GM19438 (cell line): ENCODE results near the gene PRTFDC1.
"Not testable (repeated sequence)": the region's sequence is repeated elsewhere in the genome, so short reads cannot be mapped to it uniquely, and the experiment has no call there.

Source experiments
- ATAC-seq: cut with Tn5 transposase; IDR thresholded peaks from one replicate; pipeline ENCODE4 v1.9.1; 2021; ENCODE audit warnings: low read depth; ENCODE audit not compliant: unreplicated experiment

Gene PRTFDC1, protein sequence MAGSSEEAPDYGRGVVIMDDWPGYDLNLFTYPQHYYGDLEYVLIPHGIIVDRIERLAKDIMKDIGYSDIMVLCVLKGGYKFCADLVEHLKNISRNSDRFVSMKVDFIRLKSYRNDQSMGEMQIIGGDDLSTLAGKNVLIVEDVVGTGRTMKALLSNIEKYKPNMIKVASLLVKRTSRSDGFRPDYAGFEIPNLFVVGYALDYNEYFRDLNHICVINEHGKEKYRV

DNA sequence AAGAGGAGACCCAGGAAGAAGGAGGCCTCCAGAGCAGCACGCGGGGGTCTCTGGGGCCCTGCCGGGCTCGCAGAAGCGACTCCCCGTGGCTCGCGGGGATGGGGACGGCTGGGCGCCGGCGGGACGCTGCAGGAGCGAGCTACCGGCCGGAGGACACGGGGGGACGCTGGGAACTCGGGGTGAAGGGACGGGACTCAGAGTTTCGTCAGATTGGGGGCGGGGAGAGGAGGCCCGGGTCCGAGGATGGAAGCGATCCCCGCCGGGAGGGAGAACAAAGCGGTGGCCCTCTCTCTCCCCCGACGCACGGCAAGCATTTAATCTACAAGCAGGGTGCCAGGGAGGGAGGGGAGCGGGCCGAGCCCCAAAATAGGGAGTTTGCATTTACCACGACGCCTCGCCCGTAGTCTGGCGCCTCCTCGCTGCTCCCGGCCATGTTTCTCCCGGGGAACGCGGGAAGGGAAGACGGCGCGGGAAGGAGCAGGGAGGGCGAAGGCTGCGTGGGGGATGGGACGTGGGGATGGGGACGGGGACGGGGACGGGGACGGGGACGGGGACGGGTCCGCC is at the start of gene PRTFDC1:
Gene PRTFDC1, minus strand, starts transcription at position 464 of the 564 bp plus-strand sequence. Its CDS starts 31 bp downstream, at position 433.
- ATAC-seq, result peak; percentile 25

DNA sequence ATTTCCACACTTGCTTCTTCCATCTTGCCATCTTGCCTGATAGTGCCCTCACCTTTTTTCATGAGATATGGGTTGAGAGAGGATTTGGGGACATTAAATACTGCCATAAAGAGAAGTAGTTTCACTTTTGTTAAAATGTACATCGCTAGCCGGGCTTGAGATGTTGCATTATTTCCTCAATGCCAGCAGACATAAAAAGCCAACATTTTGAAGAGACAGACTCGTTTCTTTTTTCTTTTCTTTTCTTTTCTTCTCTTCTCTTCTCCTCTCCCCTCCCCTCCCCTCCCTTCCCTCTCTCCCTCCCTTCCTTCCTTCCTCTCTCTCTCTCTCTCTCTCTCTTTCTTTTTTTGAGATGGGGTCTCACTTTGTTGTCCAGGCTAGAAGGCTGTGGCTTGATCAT is 45.6 kb upstream of the PRTFDC1 start:
- no peak for ATAC-seq

DNA sequence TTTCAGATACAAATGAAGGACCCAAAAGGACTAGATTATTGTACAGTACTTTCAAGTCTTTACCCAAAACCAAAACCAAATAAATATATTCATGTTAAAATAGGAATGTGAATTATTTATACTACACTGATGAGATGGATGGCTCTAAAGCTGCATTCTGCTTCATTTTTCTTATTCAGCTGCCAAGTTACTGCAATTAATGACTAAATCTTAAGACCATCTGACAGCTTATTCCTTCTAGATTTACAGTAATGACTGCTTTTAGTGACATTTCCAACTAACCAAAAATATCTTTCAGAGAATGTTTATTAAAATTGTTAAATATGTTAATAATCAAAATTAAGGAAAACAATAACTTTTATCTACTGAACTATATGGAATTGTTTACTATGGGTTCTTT is 42.7 kb upstream of the PRTFDC1 start:
- ATAC-seq, result no peak

DNA sequence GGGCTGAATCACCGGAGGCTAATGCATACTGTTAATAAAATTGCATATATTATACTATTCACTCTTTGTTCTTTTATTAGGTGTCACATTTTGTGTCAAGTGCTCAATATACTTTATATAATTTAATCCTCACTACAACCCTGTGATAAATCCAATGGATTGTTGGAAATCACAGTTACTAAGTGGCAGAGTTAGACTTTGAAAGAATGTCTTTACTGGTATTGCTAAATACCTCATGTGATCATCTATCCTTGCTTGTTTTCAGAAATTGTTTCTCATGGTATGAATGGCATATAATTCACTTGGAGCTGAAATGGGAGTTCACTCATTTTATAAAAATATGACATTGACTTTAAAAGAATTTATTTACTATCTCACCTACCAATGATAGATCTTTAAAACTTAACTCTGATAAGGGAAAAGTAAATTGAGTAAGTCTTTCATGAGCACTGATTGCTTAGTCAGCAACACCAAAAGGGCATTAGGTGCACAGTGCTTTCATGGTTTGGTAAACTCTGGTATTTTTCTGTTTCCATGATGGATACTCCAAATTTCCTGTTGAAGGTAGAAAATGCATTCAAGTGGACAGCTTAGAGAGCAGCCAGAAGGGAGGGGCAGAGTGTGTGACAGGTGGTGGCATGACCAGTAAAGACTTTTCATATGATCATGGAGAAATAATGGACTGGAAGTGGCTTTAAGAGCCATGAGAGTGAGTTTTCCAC is 41.0 kb upstream of the PRTFDC1 start:
- no peak for ATAC-seq

DNA sequence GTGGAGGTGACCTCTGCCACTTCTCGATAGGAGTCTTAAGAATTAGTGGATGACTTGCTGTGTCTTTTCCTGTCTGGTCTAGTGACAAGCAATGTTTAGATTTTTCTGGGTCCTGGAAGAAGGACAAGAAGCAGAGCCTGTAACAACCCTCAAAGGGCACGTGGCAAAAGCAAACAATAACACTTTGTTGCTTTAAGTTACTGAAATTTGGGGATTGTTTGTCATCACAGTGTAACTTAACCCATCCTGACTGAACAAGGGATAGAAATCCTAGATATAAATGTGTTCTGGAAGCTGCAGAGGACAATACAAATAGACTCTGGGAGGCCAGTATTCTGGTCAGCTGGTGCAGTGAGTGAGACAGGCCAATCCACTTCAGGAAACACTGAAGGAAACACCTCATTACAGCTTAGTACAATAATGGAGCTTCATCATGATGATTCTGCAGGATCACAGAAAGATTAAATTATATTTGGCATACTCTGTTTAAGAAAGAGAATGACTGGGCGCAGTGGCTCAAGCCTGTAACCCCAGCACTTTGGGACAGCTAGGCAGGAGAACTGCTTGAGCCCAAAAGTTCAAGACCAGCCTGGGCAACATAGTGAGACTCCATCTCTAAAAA is 40.2 kb upstream of the PRTFDC1 start:
- ATAC-seq, result no peak

DNA sequence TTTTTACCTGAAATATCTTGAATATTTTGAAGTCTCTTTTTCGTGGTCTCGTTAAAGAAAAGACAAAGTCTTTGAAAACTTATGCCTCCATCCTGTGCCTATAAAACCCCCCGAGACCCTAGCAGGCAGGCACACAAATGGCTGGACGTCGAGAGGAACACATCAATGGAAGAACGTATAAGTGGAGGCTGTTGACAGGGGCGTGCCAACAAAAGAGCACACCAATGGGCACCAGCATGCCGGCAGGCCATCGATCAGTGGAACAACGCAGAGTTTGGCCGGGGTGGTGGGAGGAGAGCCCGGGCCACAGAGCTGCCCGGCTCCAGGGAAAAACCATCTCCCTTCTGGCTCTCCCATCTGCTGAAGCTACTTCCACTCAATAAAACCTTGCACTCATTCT is 38.9 kb upstream of the PRTFDC1 start:
- no peak for ATAC-seq

DNA sequence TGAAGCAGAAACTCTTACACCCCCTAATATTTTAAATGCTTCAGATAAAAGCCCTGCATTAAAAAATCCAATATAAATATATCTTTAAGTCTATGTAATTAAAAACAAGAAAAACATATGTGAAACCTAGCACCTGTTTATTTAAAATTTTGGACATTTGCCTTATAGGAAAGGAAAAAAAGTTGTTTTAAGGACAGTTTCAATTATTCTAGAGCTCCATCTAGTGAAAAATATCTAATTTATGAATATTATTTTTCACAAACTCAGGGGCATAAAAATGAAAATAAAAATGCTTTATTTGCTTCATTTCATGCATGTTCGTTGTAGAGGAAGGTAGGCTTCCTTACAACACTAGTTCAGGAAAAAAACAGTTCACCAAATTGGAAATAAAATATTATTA is 37.5 kb upstream of the PRTFDC1 start:
- no peak for ATAC-seq

DNA sequence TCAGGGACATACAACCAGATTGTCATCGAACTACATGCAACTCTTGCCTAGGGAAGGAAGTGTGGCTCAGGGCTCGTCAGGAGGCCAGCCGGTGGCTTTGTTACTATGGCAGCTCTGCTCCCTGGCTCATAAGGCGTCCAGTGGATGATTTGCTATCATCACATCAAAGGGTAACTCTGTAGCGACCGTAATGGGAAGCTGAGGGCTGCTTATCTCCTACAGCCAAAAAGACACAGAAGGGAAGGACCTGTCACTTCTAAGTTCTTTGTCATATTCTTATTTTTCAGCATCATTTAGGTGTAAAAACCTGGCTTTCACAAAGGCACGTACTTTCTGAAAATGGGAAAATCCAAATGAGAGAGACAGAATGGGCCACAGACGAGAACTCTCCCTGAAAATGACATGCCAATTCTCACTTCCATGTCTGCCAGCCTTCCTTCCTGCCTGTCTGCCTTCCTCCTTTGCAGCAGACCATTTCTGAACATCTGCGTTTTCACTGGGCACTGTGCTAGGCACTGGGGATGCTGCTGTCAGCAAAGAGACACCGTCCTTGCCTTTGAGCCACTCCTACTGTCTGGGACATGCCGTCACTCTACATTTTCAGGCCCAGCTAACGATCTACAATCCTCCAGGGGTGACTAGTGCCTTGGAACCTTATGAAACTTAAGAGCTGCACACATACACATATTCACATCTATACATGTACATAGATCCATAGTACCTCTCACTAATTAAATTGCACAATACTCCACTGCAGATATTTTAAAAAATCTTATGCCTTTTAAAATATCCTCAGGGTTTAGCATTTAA is 36.6 kb upstream of the PRTFDC1 start:
- ATAC-seq, result no peak

DNA sequence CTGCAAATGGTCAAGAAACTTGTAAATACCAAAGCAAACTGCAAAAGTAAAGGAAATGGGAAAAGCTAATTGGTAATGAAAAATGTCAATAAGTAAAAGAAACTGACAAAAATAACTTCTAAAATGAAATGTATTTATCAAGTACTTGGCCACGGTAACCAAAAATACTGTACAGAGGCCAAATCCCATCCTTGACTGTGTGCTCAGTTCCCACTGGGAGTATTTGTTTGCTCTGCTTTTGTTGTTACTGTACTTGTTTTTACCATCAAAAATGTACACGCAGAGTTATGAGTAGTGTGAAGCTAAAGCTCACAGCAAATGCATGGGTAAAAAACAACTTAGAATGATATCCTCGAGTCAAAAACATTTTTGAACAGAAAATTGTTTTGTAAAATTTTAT is 32.5 kb upstream of the PRTFDC1 start:
- no peak for ATAC-seq

DNA sequence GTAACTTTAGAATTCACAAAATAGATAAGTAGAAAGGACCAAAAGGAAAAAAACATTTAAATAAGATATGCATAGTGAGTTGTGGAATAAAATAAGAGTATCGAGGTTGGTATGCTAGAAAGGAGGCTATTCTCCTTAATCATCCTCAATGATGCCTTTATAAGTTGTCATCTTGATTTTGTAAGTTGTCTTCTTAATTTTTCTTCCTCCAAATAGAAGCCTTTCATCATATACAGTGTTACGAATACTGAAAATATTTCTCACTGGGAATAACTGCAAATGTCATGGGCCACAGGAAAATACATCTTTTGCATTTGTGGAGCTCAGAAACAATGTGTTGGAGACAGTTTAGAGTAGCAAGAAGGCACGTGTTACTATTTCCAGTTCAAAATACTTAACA is 31.5 kb upstream of the PRTFDC1 start:
- ATAC-seq, result no peak

DNA sequence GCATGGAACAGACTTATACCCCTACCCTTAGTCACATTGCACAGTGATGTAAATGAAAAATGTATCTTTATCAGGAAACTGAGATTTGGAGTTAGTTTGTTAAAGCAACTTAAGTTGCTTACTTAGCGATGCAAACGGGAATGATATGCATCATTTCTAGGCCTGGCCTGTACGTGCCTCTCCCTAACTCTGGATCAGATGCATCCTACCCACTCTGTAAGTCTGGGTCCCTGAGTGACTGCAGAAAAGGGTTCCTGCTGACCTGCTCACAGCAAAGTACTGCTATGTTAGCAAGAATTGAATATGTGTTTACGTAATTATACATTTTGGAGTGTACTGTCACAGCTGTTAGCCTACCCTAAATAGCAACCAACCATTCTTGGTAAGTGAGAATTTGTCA is 30.7 kb upstream of the PRTFDC1 start:
- no peak for ATAC-seq

DNA sequence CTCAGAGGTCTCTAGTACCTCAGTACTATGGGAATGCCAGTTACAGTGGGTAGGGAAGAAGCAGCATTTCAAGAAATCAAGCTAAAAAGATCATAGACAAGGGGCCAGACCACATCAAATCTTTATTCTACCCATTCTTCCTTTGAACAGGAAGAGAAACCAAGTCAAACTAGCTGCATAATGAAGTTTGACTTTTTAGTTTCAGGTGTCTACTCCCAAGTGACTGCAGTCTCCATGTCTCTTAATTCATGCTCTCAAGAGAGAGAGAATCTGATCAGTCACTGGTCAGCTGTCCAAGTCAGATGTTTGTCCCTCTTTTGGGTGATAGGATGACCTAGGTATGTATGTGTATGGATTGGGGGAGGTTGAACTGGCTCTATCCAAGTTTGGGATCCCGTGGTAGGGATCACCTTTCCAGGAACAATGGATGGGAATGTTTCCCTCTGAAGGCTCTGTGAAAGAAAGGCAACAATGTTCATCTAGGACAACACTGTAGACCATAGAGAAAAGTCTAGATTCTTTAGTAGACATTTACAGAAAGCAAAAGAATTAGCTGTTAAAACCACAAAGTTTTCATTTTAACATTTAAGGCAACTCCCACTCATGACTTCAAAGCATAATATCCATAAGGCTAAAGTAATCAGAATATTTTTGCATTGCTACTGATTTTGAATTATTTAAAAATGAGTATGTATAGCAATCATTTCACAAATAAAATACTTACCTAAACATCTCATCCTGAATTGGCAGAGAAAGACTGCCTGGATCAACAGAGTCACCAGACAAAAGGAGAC is 30.1 kb upstream of the PRTFDC1 start:
- ATAC-seq, result no peak

DNA sequence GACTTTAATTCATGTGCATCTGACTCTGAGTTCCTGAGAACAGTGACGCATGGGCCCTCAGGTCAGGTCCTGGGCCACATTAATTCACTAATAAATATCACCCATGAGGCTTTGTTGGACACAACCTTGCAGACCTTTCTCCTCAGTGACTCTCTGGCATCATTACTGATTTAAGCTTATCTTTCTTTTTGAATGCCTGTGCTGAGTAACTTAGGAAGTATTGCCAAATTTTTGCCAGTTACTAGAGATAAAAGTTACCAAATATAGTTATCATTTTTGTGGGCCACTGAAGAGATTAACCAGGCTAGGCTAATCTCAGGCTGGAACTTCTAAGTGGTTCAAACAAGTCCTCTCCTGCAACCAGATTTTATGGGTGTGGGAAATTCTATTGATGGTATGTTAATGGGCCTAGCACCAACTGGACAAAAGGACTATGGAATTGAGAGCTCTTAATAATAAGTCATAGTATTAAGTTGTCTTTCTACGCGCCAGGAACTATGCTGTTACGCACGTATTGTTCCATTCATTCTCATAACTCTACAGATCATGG is 28.8 kb upstream of the PRTFDC1 start:
- no peak for ATAC-seq

DNA sequence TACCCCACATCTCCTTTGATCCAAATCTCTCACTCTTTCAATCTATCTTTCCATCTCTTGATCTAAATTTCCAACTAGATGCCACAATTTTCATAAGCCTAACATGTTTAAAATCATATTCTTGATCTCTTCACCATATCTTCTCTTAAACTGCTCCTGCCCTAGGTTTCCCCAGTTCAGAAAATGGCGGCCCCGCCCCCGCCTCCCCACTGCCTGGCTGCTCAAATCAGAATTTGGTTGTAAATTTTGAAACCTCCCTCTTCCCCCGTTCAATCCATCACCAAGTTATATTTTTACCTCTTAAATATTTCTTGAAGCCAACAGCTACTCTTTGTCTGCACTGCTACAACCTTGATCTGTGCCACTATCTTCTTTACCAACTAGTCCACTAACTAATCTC is 27.3 kb upstream of the PRTFDC1 start:
- ATAC-seq, result no peak

DNA sequence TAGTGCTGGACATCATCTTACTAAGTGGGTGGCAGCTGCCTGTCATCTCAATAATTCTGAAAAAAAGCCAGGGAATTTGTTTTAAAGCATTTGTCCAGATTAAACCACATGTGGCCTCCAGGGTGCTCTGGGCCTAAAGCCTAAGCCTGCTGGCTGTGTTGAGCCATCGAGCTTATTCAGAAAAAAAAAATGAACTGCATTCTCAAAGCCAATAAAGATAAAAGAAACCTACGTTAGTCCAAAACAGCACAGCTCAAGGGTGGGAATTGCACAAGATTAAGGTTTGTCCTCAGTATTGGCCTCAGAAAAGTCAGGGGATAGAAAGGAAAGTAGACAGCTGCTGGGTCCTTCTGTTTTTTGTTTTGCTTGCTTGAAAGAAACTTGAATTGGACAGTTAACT is 22.6 kb upstream of the PRTFDC1 start:
- ATAC-seq, result no peak

DNA sequence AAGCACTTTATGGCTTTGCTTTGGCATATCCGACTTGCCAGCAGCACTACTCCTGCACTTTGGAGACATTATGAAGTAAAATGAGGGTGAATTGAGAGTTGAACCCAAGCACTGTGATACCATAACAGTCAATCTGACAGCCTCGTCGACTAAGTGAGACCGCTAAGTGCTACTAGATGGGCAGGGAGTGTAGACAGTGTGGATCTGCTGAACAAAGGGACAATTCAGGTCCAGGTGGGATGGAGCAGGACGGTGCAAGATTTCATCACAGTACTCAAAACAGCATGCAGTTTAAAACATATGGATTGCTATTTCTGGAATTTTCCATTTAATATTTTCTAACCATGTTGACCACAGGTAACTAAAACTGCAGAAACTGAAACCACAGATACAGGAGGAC is 20.8 kb upstream of the PRTFDC1 start:
- no peak for ATAC-seq

DNA sequence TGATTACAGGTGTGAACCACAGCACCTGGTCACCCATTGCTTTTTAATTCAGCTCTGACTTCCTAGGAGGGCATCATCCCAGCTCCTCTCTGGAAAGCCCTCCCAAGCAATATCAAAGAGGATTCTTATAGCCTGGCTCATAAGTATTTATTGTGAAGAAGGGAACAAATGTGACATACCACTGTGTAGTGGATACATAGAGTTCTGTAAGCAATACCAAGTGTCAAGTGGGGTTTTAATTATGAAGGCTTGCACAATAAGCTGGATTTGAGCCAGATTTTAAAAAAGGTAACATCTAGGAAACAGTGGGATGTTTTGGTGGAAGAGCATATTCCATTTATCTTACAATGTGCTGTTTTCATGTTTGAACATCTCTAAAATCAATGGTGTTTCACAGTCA is 19.0 kb upstream of the PRTFDC1 start:
- ATAC-seq, result no peak

DNA sequence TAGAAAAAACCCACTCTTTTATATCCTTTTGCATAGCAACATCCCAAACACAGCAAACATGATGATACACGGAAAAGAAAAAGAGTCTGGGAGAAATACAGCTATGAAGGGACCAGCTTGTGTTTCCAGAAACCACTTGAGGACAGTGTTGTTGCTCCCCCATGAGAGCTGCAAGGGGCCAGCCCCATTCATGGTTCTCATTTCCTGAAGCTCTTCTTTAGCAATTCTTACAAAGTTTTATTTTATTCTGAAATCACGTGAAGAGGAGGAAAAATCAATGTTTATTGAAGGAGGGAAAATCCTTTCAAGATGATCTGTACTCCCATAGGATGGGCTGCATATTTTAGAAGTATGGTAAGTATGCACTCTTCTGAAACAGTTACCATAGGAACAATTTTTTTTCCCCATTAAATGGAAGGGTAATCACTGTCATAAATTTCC is 17.5 kb upstream of the PRTFDC1 start:
- no peak for ATAC-seq

DNA sequence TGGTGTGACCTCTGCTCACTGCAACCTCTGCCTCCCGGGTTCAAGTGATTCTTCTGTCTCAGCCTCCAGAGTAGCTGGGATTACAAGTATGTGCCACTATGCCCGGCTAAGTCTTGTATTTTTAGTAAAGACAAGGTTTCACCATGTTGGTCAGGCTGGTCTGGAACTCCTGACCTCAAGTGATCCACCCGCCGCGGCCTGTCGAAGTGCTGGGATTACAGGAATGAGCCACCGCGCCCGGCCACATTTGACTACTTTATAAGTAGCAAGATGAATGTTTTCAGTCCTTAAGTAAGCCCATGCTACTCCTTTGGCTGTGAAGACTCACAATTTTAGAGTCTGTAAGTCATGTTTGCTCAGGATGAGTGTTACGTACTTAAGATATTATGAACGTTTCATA is 16.5 kb upstream of the PRTFDC1 start:
- ATAC-seq, result not testable (repeated sequence)

DNA sequence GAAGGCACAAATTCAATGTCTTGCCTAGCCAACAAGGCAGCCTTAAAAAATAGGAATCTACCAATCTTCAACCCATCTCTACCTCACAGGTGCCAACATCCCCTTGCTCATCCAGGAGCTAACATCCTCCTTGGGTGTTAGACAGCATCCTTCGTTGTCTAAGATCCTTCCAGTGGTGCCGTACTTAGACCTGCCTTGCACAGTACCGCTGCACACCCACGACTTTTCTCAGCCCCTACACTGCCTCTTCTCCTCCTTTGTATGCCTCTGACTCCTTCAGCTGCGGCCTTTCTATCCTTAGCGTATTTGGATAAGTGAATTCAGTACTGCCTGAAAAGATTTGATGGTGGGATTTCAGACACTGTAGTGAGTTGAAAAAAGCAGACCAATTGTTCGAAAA is 15.9 kb upstream of the PRTFDC1 start:
- ATAC-seq, result no peak
